ENCODE measurements around the gene MMP24.

MMP24 gene

DNA sequence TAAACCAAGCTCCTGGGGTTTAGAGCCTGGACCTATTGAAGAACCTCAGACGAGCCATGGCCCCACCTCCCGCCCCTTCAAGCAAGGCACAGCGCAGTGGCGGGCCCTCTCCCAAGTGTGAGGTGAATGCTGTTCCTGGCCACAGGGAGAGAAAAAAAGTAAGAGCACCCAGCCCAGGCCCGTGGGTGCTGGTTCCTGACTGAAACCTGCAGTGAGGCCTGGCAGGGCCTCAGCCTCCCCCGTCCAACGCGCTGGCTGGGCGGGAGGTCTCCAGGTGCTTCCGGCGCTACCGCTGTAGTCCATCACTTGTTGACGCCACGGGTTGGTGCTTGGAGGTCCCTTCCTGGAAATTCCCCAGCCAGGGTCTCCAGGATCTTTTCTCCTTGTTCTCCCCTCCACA, 71.2 kb downstream of the MMP24 start:
- no peak for DNase-seq (ENCODE audit: low read depth)
- no peak overlapping the region for H3K4me3 ChIP-seq (ENCODE audit: low read depth, low read length)
- in situ Hi-C loops (cut with HindIII; ENCODE audit: low sequenced_read_pairs), result no loop called here
- TF ChIP-seq, protein P1, sequence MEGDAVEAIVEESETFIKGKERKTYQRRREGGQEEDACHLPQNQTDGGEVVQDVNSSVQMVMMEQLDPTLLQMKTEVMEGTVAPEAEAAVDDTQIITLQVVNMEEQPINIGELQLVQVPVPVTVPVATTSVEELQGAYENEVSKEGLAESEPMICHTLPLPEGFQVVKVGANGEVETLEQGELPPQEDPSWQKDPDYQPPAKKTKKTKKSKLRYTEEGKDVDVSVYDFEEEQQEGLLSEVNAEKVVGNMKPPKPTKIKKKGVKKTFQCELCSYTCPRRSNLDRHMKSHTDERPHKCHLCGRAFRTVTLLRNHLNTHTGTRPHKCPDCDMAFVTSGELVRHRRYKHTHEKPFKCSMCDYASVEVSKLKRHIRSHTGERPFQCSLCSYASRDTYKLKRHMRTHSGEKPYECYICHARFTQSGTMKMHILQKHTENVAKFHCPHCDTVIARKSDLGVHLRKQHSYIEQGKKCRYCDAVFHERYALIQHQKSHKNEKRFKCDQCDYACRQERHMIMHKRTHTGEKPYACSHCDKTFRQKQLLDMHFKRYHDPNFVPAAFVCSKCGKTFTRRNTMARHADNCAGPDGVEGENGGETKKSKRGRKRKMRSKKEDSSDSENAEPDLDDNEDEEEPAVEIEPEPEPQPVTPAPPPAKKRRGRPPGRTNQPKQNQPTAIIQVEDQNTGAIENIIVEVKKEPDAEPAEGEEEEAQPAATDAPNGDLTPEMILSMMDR (IDR thresholded peaks at IDR 0.05; ENCODE audit: low read depth, low read length, missing control alignments), result no peak

DNA sequence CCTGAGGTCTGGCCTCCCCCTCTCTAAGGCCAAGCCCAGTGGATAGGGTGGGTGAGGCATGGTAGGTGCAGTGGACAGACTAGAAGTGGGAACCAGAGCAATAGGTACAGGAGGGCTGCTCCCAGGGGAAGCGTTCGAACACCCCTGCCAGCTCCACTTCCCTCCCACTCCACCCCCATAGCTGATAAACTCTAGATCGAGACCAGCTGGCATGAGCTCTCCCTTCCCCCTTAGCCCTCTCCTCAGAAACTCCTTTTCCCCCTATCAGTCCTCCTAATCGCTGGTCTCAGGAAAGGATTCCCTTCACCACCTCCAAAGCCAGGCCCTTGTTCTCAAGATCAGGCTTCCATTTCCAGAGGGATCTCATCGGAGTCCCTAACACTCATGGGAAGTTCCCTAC, 71.8 kb downstream of the MMP24 start:
- in situ Hi-C loops (cut with HindIII; ENCODE audit: low sequenced_read_pairs), result no loop called here
- no peak for DNase-seq (ENCODE audit: low read depth)
- H3K4me3 ChIP-seq (ENCODE audit: low read depth, low read length), result no peak overlapping the region
- TF ChIP-seq, protein P1 (IDR thresholded peaks at IDR 0.05; ENCODE audit: low read depth, low read length, missing control alignments), result no peak

DNA sequence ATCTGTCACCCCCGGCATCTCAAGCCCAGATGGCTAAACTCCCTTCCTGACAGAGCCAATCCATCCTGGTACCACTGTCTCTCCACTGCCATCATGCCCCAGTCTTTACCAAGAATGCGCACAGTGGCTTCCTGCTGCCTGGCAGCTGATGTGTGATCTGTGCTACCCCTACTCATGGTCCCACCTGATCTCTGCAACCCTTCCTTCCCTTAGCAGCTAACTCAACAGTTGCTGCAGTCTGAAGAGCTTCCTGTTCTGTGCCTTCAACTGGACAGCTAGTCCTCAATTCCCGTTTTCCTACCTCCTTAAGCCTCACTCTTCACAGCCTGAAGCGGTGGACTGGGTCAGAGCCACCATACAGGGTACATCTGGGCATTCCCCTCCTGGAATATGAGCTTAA, 73.3 kb downstream of the MMP24 start:
- in situ Hi-C loops (cut with HindIII; ENCODE audit: low sequenced_read_pairs), result no loop called here
- TF ChIP-seq, protein P1 (IDR thresholded peaks at IDR 0.05; ENCODE audit: low read depth, low read length, missing control alignments), result no peak
- no peak overlapping the region for H3K4me3 ChIP-seq (ENCODE audit: low read depth, low read length)
- DNase-seq (ENCODE audit: low read depth), result no peak

DNA sequence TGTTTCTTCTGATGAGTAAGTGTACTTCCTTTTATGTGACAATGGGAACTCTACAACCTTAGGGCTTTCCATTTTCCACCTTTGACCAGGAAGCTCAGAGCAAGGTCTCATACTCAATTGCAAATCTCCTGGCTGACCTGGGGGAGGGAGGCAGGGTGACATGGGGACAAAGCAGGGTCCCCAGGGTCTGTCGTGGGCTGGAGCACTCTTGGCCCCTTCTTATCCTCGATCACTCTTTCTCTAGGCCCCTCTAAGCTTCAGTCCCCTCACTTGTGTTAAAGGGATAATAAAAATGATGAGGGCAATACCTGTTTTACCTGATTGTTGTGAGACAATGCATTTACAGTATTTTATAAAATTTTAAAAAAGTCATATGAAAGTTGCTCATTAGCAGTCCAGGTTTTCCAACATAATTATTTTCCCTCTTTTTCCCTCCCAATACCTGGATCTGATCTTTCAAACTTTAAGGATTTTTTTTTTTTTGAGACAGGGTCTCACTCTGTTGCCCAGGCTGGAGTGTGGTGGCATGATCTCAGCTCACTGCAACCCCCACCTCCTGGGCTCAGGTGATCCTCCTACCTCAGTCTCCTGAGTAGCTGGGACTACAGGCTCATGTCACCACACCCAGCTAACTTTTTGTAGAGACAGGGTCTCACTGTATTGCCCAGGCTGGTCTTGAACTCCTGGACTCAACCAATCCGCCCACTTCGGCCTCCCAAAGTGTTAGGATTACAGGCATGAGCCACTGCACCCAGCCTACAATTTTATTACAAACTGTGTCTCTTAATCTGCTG, 74.2 kb downstream of the MMP24 start:
- DNase-seq (ENCODE audit: low read depth), result no peak
- in situ Hi-C loops (cut with HindIII; ENCODE audit: low sequenced_read_pairs), result no loop called here
- no peak overlapping the region for H3K4me3 ChIP-seq (ENCODE audit: low read depth, low read length)
- TF ChIP-seq, protein P1 (IDR thresholded peaks at IDR 0.05; ENCODE audit: low read depth, low read length, missing control alignments), result no peak

DNA sequence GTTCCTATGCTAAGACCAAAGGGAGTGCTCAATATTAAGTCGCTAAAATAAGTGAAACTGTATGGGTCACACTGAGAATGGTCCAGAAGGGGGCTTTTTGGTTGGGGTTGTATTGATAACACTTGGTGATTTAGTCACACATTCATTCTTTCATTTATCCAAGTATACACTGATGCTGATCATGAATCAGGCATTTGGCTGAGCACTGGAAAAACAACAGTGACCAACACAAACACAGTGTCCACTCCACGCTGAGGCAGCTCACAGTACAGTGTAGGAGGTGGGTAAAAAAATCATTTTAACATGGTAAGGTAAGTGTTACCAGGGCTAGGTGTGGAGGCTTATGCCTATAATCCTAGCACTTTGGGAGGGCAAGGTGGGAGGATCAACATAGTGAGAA, 74.9 kb downstream of the MMP24 start:
- no peak for DNase-seq (ENCODE audit: low read depth)
- TF ChIP-seq, protein P1 (IDR thresholded peaks at IDR 0.05; ENCODE audit: low read depth, low read length, missing control alignments), result no peak
- no peak overlapping the region for H3K4me3 ChIP-seq (ENCODE audit: low read depth, low read length)
- in situ Hi-C loops (cut with HindIII; ENCODE audit: low sequenced_read_pairs), result no loop called here

DNA sequence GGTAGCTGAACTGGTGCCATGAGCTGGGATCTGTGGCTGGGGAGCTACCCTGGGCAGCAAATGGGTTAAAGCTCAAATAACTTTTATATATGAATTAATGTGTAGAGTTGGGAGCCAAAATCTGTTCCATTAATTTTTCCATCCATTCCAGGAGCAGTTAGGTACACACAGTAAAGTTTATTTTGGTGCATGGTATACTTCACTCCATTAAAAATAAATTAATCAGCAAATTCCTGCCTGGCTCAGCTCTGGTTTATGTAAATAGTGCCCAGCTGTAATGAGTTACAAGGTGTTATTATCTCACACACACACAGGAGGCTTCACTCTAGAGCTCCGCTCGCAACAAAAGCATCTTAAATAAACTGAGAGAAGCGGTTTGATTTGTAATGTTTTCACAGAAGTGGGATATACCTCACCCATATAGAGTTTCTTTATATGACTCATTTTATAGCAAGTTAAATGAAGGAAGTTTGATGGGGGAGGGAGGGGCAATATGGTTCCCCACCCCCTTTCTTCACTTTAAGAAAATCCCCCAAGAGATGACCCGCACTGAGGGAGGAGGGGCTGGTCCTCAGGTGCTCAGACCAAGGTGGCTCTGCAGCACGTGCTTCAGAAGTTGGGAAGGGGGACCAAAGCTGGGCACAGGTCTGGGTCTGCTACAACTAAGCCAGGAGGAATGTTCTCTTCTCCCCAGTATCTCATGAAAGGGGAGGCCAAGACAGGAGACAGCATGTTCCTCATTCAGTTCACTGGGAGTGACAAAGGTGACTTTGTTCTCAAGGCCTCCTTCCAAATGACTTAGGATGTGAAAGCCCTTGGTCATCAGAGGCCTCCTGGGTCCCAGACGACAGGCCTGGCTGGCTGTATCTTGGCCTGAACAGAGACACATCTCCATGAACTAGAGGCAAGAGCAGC, 76.2 kb downstream of the MMP24 start:
- no peak overlapping the region for H3K4me3 ChIP-seq (ENCODE audit: low read depth, low read length)
- TF ChIP-seq, protein P1 (IDR thresholded peaks at IDR 0.05; ENCODE audit: low read depth, low read length, missing control alignments), result no peak
- in situ Hi-C loops (cut with HindIII; ENCODE audit: low sequenced_read_pairs), result no loop called here
- peak; percentile 22 for DNase-seq (ENCODE audit: low read depth)

All from astrocyte of the cerebellum (primary cell).